Uterus (tissue), 4 donors: ENCODE data around the gene CST3. TPM values are rescaled to one million over a fixed set of nuclear protein-coding genes. Genes with fewer than 3 reads are reported as not detected.

Experiments
- DNase-seq, 2 donors: peaks; one replicate each; pipeline ENCODE4 v3.0.0-alpha.2; 2019 to 2020
- H3K27ac ChIP-seq, 2 donors: fragments of 200-600 bp; sonication (generic); 1 replicate in 1 of 2; 2 replicates in 1 of 2; pipeline ENCODE4 v1.5.1; 2016 to 2018
- H3K27me3 ChIP-seq, 2 donors: fragments of 200-600 bp; sonication (generic); one replicate each; pipeline ENCODE4 v1.5.1; 2018 to 2019; ENCODE audit warnings: control low read depth in 1 of 2
- H3K36me3 ChIP-seq, 2 donors: fragments of 200-600 bp; sonication (generic); one replicate each; pipeline ENCODE4 v1.5.1; 2019; ENCODE audit warnings: control low read depth in 1 of 2
- H3K4me1 ChIP-seq, 2 donors: fragments of 200-600 bp; sonication (generic); one replicate each; pipeline ENCODE4 v1.5.1; 2018 to 2019; ENCODE audit warnings: control low read depth in 1 of 2
- H3K4me3 ChIP-seq, 2 donors: fragments of 200-600 bp; sonication (generic); 1 replicate in 1 of 2; 2 replicates in 1 of 2; pipeline ENCODE4 v1.5.1; 2018 to 2019; ENCODE audit warnings: mild to moderate bottlenecking in 1 of 2
- H3K9me3 ChIP-seq, 2 donors: fragments of 200-600 bp; sonication (generic); one replicate each; pipeline ENCODE4 v1.5.1; 2019; ENCODE audit warnings: control low read depth in 1 of 2
- CTCF ChIP-seq, 4 experiments: fragments of 200-600 bp in 2 of 4; fragments of 450-650 bp in 2 of 4; sonication (generic) in 2 of 4; IDR thresholded peaks; one replicate each; pipeline ENCODE4 v1.5.1; 2016 to 2019; ENCODE audit warnings: antibody characterized with exemption in 4 of 4, mild to moderate bottlenecking in 2 of 4, moderate library complexity in 1 of 4
- POLR2A ChIP-seq, 2 donors: fragments of 450-650 bp; IDR thresholded peaks; one replicate each; pipeline ENCODE4 v1.6.1; 2016; ENCODE audit warnings: antibody characterized with exemption in 2 of 2, mild to moderate bottlenecking in 1 of 2, moderate library complexity in 1 of 2
- intact Hi-C: fragments of 100-400 bp; cut with DNase I; formaldehyde crosslinking; loops from one replicate; pipeline ENCODE4 v1.15.1; 2023; ENCODE audit warnings: low total_unique reads
- total RNA-seq, 4 donors: library from RNA; depleted of rRNA in 3 of 4; stranded (reverse); fragments of >200 nt in 3 of 4; gene quantifications; one replicate each; pipeline versions ENCODE4 v1.1.0 to v1.2.4, GENCODE V29; 2014 to 2023
- donor health status: DM: yes; HTN: yes; CAD: no.

Gene CST3
- total RNA-seq, 4 donors from 2014 or later = 205 to 1,148 (median 624) TPM

- Histone ChIP-seq H3K36me3 (no peaks in the 10 kb centered on the region), H3K27me3 (no peaks in the 10 kb centered on the region), H3K4me1 (peaks cover 0 to 8% of the 10 kb centered on the region in 2 donors), H3K27ac (no peak overlapping the region), H3K4me3 (no peak overlapping the region), H3K9me3 (no peaks in the 10 kb centered on the region)
- intact Hi-C loops = no loop called here
- no peak for DNase-seq
- TF ChIP-seq CTCF (IDR thresholded peaks at IDR 0.05) = no peak
- TF ChIP-seq POLR2A (IDR thresholded peaks at IDR 0.05) = no peak
Measured at GRCh38 chr20:23658336-23658735, 20.6 kb upstream of the CST3 start.

- intact Hi-C loops = no loop called here
- DNase-seq = no peak
- Histone ChIP-seq H3K9me3 (no peaks in the 10 kb centered on the region), H3K36me3 (no peaks in the 10 kb centered on the region), H3K4me3 (no peak overlapping the region), H3K4me1 (peaks cover 0 to 8% of the 10 kb centered on the region in 2 donors), H3K27me3 (no peaks in the 10 kb centered on the region), H3K27ac (no peak overlapping the region)
- TF ChIP-seq CTCF (IDR thresholded peaks at IDR 0.05) (no peak), POLR2A (IDR thresholded peaks at IDR 0.05) (no peak)
Measured at GRCh38 chr20:23657202-23657601, 19.4 kb upstream of the CST3 start.

GRCh38 chr20:23656372-23656771 lies 18.6 kb upstream of the CST3 start:
- no peaks in the 10 kb centered on the region for H3K27me3 ChIP-seq
- TF ChIP-seq POLR2A (IDR thresholded peaks at IDR 0.05) = no peak
- no peak for TF ChIP-seq CTCF (IDR thresholded peaks at IDR 0.05)
- intact Hi-C loops = no loop called here
- DNase-seq = no peak
- no peaks in the 10 kb centered on the region for H3K9me3 ChIP-seq
- H3K36me3 ChIP-seq = no peaks in the 10 kb centered on the region
- peak overlapping the region; percentile 63 to 65 for H3K27ac ChIP-seq
- peaks cover 0 to 8% of the 10 kb centered on the region in 2 donors for H3K4me1 ChIP-seq
- no peak overlapping the region for H3K4me3 ChIP-seq

- Histone ChIP-seq H3K36me3 (no peaks in the 10 kb centered on the region), H3K4me1 (peaks cover 0 to 8% of the 10 kb centered on the region in 2 donors), H3K27me3 (no peaks in the 10 kb centered on the region), H3K9me3 (no peaks in the 10 kb centered on the region), H3K27ac (peak overlapping the region; percentile 63 to 65), H3K4me3 (peak overlapping the region; percentile 11 to 17)
- intact Hi-C loops = no loop called here
- TF ChIP-seq CTCF (IDR thresholded peaks at IDR 0.05) (no peak), POLR2A (IDR thresholded peaks at IDR 0.05) (no peak)
- DNase-seq = peak in 1 of 2 donors; percentile 55
Measured at GRCh38 chr20:23655491-23656211, 17.9 kb upstream of the CST3 start.

GRCh38 chr20:23654717-23655116 lies 17.0 kb upstream of the CST3 start:
- Histone ChIP-seq H3K36me3 (no peaks in the 10 kb centered on the region), H3K27ac (peak overlapping the region; percentile 63 to 65), H3K27me3 (no peaks in the 10 kb centered on the region)

More at GRCh38 chr20:23654717-23655116, 17.0 kb upstream of the CST3 start:
- DNase-seq = no peak
- peaks cover 0 to 8% of the 10 kb centered on the region in 2 donors for H3K4me1 ChIP-seq
- no peak for TF ChIP-seq POLR2A (IDR thresholded peaks at IDR 0.05)
- no peak for TF ChIP-seq CTCF (IDR thresholded peaks at IDR 0.05)
- intact Hi-C loops = no loop called here
- no peaks in the 10 kb centered on the region for H3K9me3 ChIP-seq
- no peak overlapping the region for H3K4me3 ChIP-seq
